IMR-90 (cell line): ENCODE measurements around the gene SLC5A1. TPM values are rescaled to one million over a fixed set of nuclear protein-coding genes. Genes with fewer than 3 reads are reported as not detected.

Experiments
- ATAC-seq: fragments of 200-7000 bp; cut with Tn5 transposase; 2 replicates; pipeline ENCODE4 v1.9.1; 2020; ENCODE audit warnings: low read depth, mild to moderate bottlenecking, moderate library complexity
- BruUV-seq: library from RNA; stranded (reverse); fragments of 400-500 nt; replicated peaks from 2 replicates; lab custom pipeline; 2021; lab: Mats Ljungman, UMichigan
- CTCF ChIA-PET: fragments of 300-600 bp; formaldehyde crosslinking; extraction: SDS; loops from one replicate; lab custom pipeline; 2021; ENCODE audit warnings: antibody characterized with exemption; lab: Yijun Ruan, JAX
- POLR2A ChIA-PET: fragments of 300-600 bp; sonication (Branson Sonifier 250); formaldehyde crosslinking; loops from one replicate; lab custom pipeline; 2022; ENCODE audit warnings: antibody characterized with exemption; ENCODE audit not compliant: unreplicated experiment; lab: Charles Lee
- DNase-seq: peaks from one replicate; pipeline ENCODE4 v3.0.0; 2013
- H2AFZ ChIP-seq: replicated peaks from 2 replicates; pipeline ENCODE3; 2013; ENCODE audit warnings: low read length, mild to moderate bottlenecking; ENCODE audit not compliant: poor library complexity
- H2AK5ac ChIP-seq: 2 replicates; pipeline ENCODE4 v1.6.1; 2013; ENCODE audit warnings: low read depth, low read length, inconsistent platforms
- H2AK9ac ChIP-seq: replicated peaks from 2 replicates; pipeline ENCODE3; 2013; ENCODE audit warnings: mild to moderate bottlenecking, low read depth, low read length, moderate library complexity; ENCODE audit not compliant: poor library complexity
- H2BK120ac ChIP-seq: 2 replicates; pipeline ENCODE4 v1.6.1; 2013; ENCODE audit warnings: low read depth, low read length, inconsistent platforms
- H2BK15ac ChIP-seq: 3 replicates; pipeline ENCODE4 v1.6.1; 2013; ENCODE audit warnings: low read depth, low read length, inconsistent platforms
- H2BK20ac ChIP-seq: 2 replicates; pipeline ENCODE4 v1.6.1; 2013; ENCODE audit warnings: low read depth, mild to moderate bottlenecking, inconsistent platforms, low read length, moderate library complexity
- H2BK5ac ChIP-seq: 2 replicates; pipeline ENCODE4 v1.6.1; 2013; ENCODE audit warnings: mild to moderate bottlenecking, low read depth, low read length, inconsistent platforms; ENCODE audit not compliant: poor library complexity, severe bottlenecking
- H3K14ac ChIP-seq: replicated peaks from 2 replicates; pipeline ENCODE4 v1.6.1; 2013; ENCODE audit warnings: low read depth, low read length, inconsistent platforms
- H3K18ac ChIP-seq: 2 replicates; pipeline ENCODE4 v1.6.1; 2013; ENCODE audit warnings: low read depth, low read length, control low read depth
- H3K23ac ChIP-seq: 2 replicates; pipeline ENCODE4 v1.6.1; 2013; ENCODE audit warnings: low read depth, low read length, inconsistent platforms
- H3K27ac ChIP-seq: 2 replicates; pipeline ENCODE4 v1.5.1; 2013; ENCODE audit warnings: mild to moderate bottlenecking, control low read depth, low read length; ENCODE audit not compliant: insufficient read depth
- H3K27me3 ChIP-seq: 2 replicates; pipeline ENCODE4 v1.6.1; 2013; ENCODE audit warnings: low read length; ENCODE audit not compliant: control insufficient read depth, insufficient read depth
- H3K36me3 ChIP-seq: 2 replicates; pipeline ENCODE4 v1.6.1; 2013; ENCODE audit warnings: low read length, mixed read lengths; ENCODE audit not compliant: control insufficient read depth, insufficient read depth
- H3K4ac ChIP-seq: 2 replicates; pipeline ENCODE4 v1.6.1; 2013; ENCODE audit warnings: low read depth, low read length, inconsistent platforms
- H3K4me1 ChIP-seq: 2 replicates; pipeline ENCODE4 v1.6.1; 2013; ENCODE audit warnings: low read length, mixed read lengths; ENCODE audit not compliant: control insufficient read depth, insufficient read depth
- H3K4me2 ChIP-seq: 2 replicates; pipeline ENCODE4 v1.6.1; 2013; ENCODE audit warnings: low read depth, mild to moderate bottlenecking, control low read depth, low read length, moderate library complexity
- H3K4me3 ChIP-seq: 2 replicates; pipeline ENCODE4 v1.5.1; 2013; ENCODE audit warnings: low read depth, mild to moderate bottlenecking, control low read depth, low read length, moderate library complexity; ENCODE audit not compliant: insufficient read depth
- H3K56ac ChIP-seq: 2 replicates; pipeline ENCODE4 v1.6.1; 2013; ENCODE audit warnings: low read length, inconsistent platforms; ENCODE audit not compliant: insufficient read depth; ENCODE audit errors: extremely low read depth
- H3K79me1 ChIP-seq, 2 experiments: 2 replicates each; pipeline ENCODE4 v1.6.1; 2013; ENCODE audit warnings: low read length in 2 of 2, inconsistent platforms in 1 of 2, low read depth in 1 of 2
- H3K9ac ChIP-seq: 2 replicates; pipeline ENCODE4 v1.6.1; 2013; ENCODE audit warnings: low read depth, low read length, control low read depth
- H3K9me1 ChIP-seq: 2 replicates; pipeline ENCODE4 v1.6.1; 2013; ENCODE audit warnings: low read length, inconsistent platforms; ENCODE audit not compliant: insufficient read depth
- H3K9me3 ChIP-seq: 2 replicates; pipeline ENCODE4 v1.6.1; 2013; ENCODE audit warnings: low read length; ENCODE audit not compliant: control insufficient read depth, insufficient read depth
- H4K20me1 ChIP-seq: 2 replicates; pipeline ENCODE4 v1.6.1; 2013; ENCODE audit warnings: low read length, inconsistent platforms; ENCODE audit not compliant: insufficient read depth
- H4K5ac ChIP-seq: 2 replicates; pipeline ENCODE4 v1.6.1; 2013; ENCODE audit warnings: mild to moderate bottlenecking, low read depth, low read length, control low read depth
- H4K8ac ChIP-seq, 2 experiments: 2 replicates each; pipeline ENCODE4 v1.6.1; 2013; ENCODE audit warnings: low read depth in 2 of 2, low read length in 2 of 2, control low read depth in 1 of 2, inconsistent platforms in 1 of 2
- H4K91ac ChIP-seq: 2 replicates; pipeline ENCODE4 v1.6.1; 2013; ENCODE audit warnings: low read depth, low read length, inconsistent platforms; ENCODE audit not compliant: insufficient read depth
- BHLHE40 ChIP-seq: fragments of 150-350 bp; IDR thresholded peaks from 2 replicates; pipeline ENCODE4 v1.6.1; 2016; ENCODE audit warnings: mild to moderate bottlenecking, low read depth, low read length
- CEBPB ChIP-seq: IDR thresholded peaks from 2 replicates; pipeline ENCODE4 v1.6.1; 2012; ENCODE audit warnings: low read depth, low read length, improper control_type of control experiment
- FOS ChIP-seq: fragments of 150-350 bp; IDR thresholded peaks from 2 replicates; pipeline ENCODE4 v1.6.1; 2016; ENCODE audit warnings: low read depth, low read length
- MAFK ChIP-seq: IDR thresholded peaks from 2 replicates; pipeline ENCODE4 v1.6.1; 2012; ENCODE audit warnings: low read depth, low read length, improper control_type of control experiment
- MXI1 ChIP-seq: IDR thresholded peaks from 2 replicates; pipeline ENCODE4 v1.6.1; 2012; ENCODE audit warnings: low read depth, mild to moderate bottlenecking, low read length, moderate library complexity, borderline replicate concordance
- POLR2A ChIP-seq: IDR thresholded peaks from 2 replicates; pipeline ENCODE4 v1.6.1; 2012; ENCODE audit warnings: mild to moderate bottlenecking, low read depth, low read length
- RAD21 ChIP-seq: IDR thresholded peaks from 2 replicates; pipeline ENCODE4 v1.6.1; 2012; ENCODE audit warnings: low read length, improper control_type of control experiment
- WGBS, 2 experiments: methylation state at CpG; one replicate each; pipeline versions ENCODE4 v1.1.5 to v1.1.7; 2013; ENCODE audit warnings: missing lambda C conversion rate in 2 of 2; ENCODE audit not compliant: insufficient read length in 1 of 2; ENCODE audit errors: extremely low coverage in 2 of 2; 5-methylcytosine and 5-hydroxymethylcytosine counted together
- dilution Hi-C: fragments of 300-500 bp; cut with HindIII; formaldehyde crosslinking; loops from one replicate; pipeline ENCODE4 v1.14.3; 2018; ENCODE audit warnings: low sequenced_read_pairs; ENCODE audit not compliant: unreplicated experiment
- in situ Hi-C: fragments of 300-500 bp; cut with MboI; formaldehyde crosslinking; loops from 3 replicates; pipeline ENCODE4 v1.14.3; 2019; ENCODE audit warnings: low sequenced_read_pairs, inconsistent platforms, mixed read lengths
- intact Hi-C: fragments of 100-400 bp; cut with micrococcal nuclease; formaldehyde crosslinking; loops from 2 replicates; pipeline ENCODE4 v1.10.0; 2022
- polyA plus RNA-seq, 3 experiments: library from polyadenylated mRNA; depleted of rRNA; stranded (reverse); fragments of >200 nt; gene quantifications; 2 replicates each; pipeline ENCODE4 v1.2.3, GENCODE V29; 2012; ENCODE audit warnings: low replicate concordance in 1 of 3
- total RNA-seq: library from RNA; depleted of rRNA; stranded (reverse); fragments of >200 nt; gene quantifications from 2 replicates; pipeline ENCODE4 v1.2.3, GENCODE V29; 2012

Gene SLC5A1
- total and polyA plus RNA-seq, 2 of the 4 experiments (the other 2 are of a cell fraction) = not detected

DNA sequence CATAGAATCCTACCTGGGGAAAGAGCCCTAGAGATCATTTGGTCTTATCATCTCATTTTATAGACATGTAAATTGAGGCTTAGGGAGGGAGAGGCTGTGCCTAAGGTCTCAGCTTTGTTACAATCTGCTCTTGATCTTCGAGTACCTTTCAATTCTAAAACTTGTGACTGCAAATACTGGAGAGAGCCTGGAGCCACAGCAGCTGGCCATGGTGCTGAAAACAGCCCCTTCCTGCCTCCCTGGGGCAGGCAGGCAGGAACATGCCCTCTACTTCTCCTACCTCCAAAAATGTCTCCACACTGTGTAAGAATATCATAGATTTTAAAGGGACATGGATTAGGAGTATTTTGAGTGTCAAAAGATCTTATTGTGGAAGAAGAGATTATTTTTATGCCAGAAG lies 63.9 kb downstream of the SLC5A1 start:
- no peak overlapping the region for H2BK15ac ChIP-seq
- H3K4me3 ChIP-seq = no peak overlapping the region
- ATAC-seq (no peak), DNase-seq (no peak)
- no peak overlapping the region for H3K4ac ChIP-seq
- no peak overlapping the region for H2AK5ac ChIP-seq
- no peak overlapping the region for H3K9ac ChIP-seq
- H3K23ac ChIP-seq = no peak overlapping the region
- H3K56ac ChIP-seq = no peak overlapping the region
- no peak overlapping the region for H2AFZ ChIP-seq
- no peak overlapping the region for H3K14ac ChIP-seq
- no peaks in the 10 kb centered on the region for H3K79me1 ChIP-seq
- CTCF ChIA-PET = no interaction called here
- H3K27me3 ChIP-seq = no peaks in the 10 kb centered on the region
- TF ChIP-seq MAFK (no peak), RAD21 (no peak), POLR2A (no peak), CEBPB (no peak), BHLHE40 (no peak), MXI1 (no peak), FOS (no peak)
- no peak overlapping the region for H4K91ac ChIP-seq
- H2BK5ac ChIP-seq = no peak overlapping the region
- no peak overlapping the region for H2AK9ac ChIP-seq
- no peak overlapping the region for H4K5ac ChIP-seq
- no peak overlapping the region for H2BK20ac ChIP-seq
- no peak overlapping the region for H3K27ac ChIP-seq
- no peak overlapping the region for H4K8ac ChIP-seq
- H3K9me1 ChIP-seq = no peaks in the 10 kb centered on the region
- intact Hi-C loops (loop anchor here (10.0 kb wide), 1 partner anchor 368 kb away; the partner anchor contains the start of gene FBXO7), in situ Hi-C loops (no loop called here), dilution Hi-C loops (no loop called here)
- BruUV-seq = no TSS peak
- no CpG with 5 or more reads among the region's 1 CpG for WGBS, 2 experiments
- H2BK120ac ChIP-seq = no peak overlapping the region
- H3K4me1 ChIP-seq = no peaks in the 10 kb centered on the region
- no peaks in the 10 kb centered on the region for H3K36me3 ChIP-seq
- no peak overlapping the region for H3K18ac ChIP-seq
- H4K20me1 ChIP-seq = no peaks in the 10 kb centered on the region
- H3K4me2 ChIP-seq = no peak overlapping the region
- POLR2A ChIA-PET = no interaction called here
- no peaks in the 10 kb centered on the region for H3K9me3 ChIP-seq
